Breast epithelium (tissue), 4 donors: ENCODE results near the gene IGFBP4. TPM values are rescaled to one million over a fixed set of nuclear protein-coding genes. Genes with fewer than 3 reads are reported as not detected.

Experiments
- DNase-seq, 2 donors: peaks; one replicate each; pipeline ENCODE4 v3.0.0-alpha.2; 2019; ENCODE audit warnings: low spot score in 2 of 2
- H3K27ac ChIP-seq, 2 donors: fragments of 200-600 bp; sonication (generic) in 1 of 2; one replicate each; pipeline ENCODE4 v1.5.1; 2016 to 2019; ENCODE audit warnings: mild to moderate bottlenecking in 1 of 2
- H3K27me3 ChIP-seq, 2 donors: fragments of 200-600 bp; sonication (generic) in 1 of 2; one replicate each; pipeline versions ENCODE4 v1.5.1 to v1.6.0; 2017 to 2019; ENCODE audit warnings: control low read depth in 1 of 2, mild to moderate bottlenecking in 1 of 2
- H3K36me3 ChIP-seq: fragments of 200-600 bp; one replicate; pipeline ENCODE4 v1.5.1; 2019
- H3K4me1 ChIP-seq, 2 donors: fragments of 200-600 bp; sonication (generic); one replicate each; pipeline ENCODE4 v1.5.1; 2016 to 2019; ENCODE audit warnings: control low read depth in 1 of 2
- H3K4me3 ChIP-seq, 3 donors: fragments of 200-600 bp; sonication (generic); 1 replicate in 2 of 3; 2 replicates in 1 of 3; pipeline ENCODE4 v1.5.1; 2016 to 2019; ENCODE audit warnings: mild to moderate bottlenecking in 3 of 3, moderate library complexity in 2 of 3
- H3K9me3 ChIP-seq, 2 donors: fragments of 200-600 bp; sonication (generic) in 1 of 2; one replicate each; pipeline ENCODE4 v1.5.1; 2016 to 2019; ENCODE audit warnings: control low read depth in 1 of 2
- POLR2A ChIP-seq: fragments of 450-650 bp; IDR thresholded peaks from one replicate; pipeline ENCODE4 v1.6.1; 2016; ENCODE audit warnings: antibody characterized with exemption, mild to moderate bottlenecking, moderate library complexity
- POLR2AphosphoS5 ChIP-seq, 3 donors: sonication (generic); formaldehyde crosslinking; IDR thresholded peaks; one replicate each; pipeline ENCODE4 v1.6.1; 2017; ENCODE audit warnings: antibody characterized with exemption in 3 of 3
- intact Hi-C: fragments of 100-400 bp; cut with DNase I; formaldehyde crosslinking; loops from one replicate; pipeline ENCODE4 v1.15.1; 2023; ENCODE audit warnings: low total_unique reads
- total RNA-seq, 3 donors: library from RNA; depleted of rRNA; stranded (reverse); fragments of >200 nt; gene quantifications; one replicate each; pipeline ENCODE4 v1.1.0, GENCODE V29; 2016
- TF ChIP-seq, protein P1 (sequence below), 3 donors: fragments of 450-650 bp; IDR thresholded peaks; one replicate each; pipeline ENCODE4 v1.5.1; 2016 to 2017; ENCODE audit warnings: antibody characterized with exemption in 3 of 3, mild to moderate bottlenecking in 3 of 3, moderate library complexity in 3 of 3

IGFBP4 gene
- total RNA-seq, 3 donors from 2014 or later, result 191 to 893 (median 278) TPM

DNA sequence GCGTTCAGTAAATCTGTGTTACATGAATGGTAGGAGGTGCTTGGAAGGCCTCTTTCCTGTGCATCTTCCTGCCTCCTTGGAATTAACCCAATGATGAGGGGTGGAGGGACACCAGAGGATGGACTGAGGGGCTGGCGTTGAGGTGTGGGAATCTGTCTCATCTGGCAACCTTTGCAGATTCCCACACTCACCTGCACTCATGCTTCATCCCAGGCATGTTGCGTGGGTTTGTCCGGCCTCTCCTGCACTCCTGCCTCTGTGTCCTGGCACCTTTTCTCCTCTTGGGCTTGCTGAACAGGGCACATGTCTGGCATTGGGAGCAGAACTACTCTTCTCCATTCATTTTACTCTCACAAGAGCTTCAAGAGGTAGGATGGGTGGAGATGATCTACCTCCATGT, 3.1 kb upstream of the IGFBP4 start:
- H3K27me3 ChIP-seq, result no peaks in the 10 kb centered on the region
- H3K4me3 ChIP-seq, result no peak overlapping the region
- H3K4me1 ChIP-seq, result no peaks in the 10 kb centered on the region
- H3K36me3 ChIP-seq, result no peaks in the 10 kb centered on the region
- H3K27ac ChIP-seq, result no peak overlapping the region
- H3K9me3 ChIP-seq, result no peaks in the 10 kb centered on the region
- DNase-seq, result no peak
- TF ChIP-seq, protein P1, sequence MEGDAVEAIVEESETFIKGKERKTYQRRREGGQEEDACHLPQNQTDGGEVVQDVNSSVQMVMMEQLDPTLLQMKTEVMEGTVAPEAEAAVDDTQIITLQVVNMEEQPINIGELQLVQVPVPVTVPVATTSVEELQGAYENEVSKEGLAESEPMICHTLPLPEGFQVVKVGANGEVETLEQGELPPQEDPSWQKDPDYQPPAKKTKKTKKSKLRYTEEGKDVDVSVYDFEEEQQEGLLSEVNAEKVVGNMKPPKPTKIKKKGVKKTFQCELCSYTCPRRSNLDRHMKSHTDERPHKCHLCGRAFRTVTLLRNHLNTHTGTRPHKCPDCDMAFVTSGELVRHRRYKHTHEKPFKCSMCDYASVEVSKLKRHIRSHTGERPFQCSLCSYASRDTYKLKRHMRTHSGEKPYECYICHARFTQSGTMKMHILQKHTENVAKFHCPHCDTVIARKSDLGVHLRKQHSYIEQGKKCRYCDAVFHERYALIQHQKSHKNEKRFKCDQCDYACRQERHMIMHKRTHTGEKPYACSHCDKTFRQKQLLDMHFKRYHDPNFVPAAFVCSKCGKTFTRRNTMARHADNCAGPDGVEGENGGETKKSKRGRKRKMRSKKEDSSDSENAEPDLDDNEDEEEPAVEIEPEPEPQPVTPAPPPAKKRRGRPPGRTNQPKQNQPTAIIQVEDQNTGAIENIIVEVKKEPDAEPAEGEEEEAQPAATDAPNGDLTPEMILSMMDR (IDR thresholded peaks at IDR 0.05), result no peak
- no peak for TF ChIP-seq POLR2AphosphoS5 (IDR thresholded peaks at IDR 0.05)
- no peak for TF ChIP-seq POLR2A
- intact Hi-C loops, result loop anchor here (5.0 kb wide), 1 partner anchor 102 kb away; no protein-coding TSS in a partner anchor

DNA sequence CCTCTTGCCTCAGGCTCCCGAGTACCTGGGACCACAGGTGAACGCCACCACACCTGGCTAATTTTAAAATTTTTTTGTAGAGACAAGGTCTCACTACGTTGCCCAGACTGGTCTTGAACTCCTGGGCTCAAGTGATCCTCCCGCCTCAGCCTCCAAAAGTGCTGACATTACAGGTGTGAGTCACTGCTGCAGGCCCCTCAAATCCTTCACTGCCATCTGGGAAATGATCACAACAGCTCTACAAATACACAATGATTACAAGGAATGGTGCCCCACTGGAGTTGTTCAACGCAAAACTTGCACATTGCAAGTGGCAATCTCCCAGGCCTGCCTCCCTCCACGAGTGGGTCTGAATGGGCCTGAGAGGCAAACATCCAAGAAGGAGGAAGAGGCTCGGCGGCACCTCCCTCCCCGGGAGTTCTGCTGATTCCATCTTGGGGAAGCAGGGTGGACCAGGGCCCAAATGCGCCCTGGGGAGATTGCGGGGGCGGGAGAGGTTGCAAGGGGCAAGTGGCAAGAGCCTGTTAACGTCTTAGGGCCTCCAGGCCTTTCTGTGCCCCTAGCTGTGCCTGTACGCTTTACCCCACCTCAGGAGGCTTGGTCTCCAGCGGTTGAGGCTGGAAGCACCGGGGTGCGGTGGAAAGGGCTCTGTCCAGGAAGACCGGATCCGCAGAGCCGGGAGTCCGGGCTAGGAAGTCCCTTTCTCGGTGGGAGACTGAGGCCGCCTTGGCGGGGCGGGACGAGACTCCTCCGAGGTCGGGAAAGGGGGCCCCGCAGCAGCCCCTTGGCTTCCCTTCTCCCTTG, 656 bp upstream of the IGFBP4 start:
- Histone ChIP-seq H3K4me3 (peak overlapping the region; percentile 75 to 98 (median 77)), H3K9me3 (no peaks in the 10 kb centered on the region), H3K36me3 (no peaks in the 10 kb centered on the region), H3K4me1 (peaks cover 3 to 6% of the 10 kb centered on the region in 2 donors), H3K27ac (peak overlapping the region; percentile 94 to 100), H3K27me3 (no peaks in the 10 kb centered on the region)
- intact Hi-C loops, result loop anchor here (5.0 kb wide), 1 partner anchor 100 kb away; no protein-coding TSS in a partner anchor
- peak; percentile 21 for TF ChIP-seq POLR2A
- peak in 2 of 3 donors; percentile 8 to 41 for TF ChIP-seq POLR2AphosphoS5 (IDR thresholded peaks at IDR 0.05)
- TF ChIP-seq, protein P1 (IDR thresholded peaks at IDR 0.05), result peak; percentile 37 to 43 (median 40)
- no peak for DNase-seq

GRCh38 chr17:40443988-40444899, 994 bp downstream of the IGFBP4 start:
- H3K9me3 ChIP-seq, result no peaks in the 10 kb centered on the region
- peak overlapping the region; percentile 94 to 100 for H3K27ac ChIP-seq
- peak overlapping the region; percentile 75 to 98 (median 77) for H3K4me3 ChIP-seq
- intact Hi-C loops, result loop anchor here (5.0 kb wide), 1 partner anchor 98 kb away; no protein-coding TSS in a partner anchor
- no peaks in the 10 kb centered on the region for H3K36me3 ChIP-seq
- peak in 1 of 3 donors; percentile 24 for TF ChIP-seq POLR2AphosphoS5 (IDR thresholded peaks at IDR 0.05)
- TF ChIP-seq, protein P1 (IDR thresholded peaks at IDR 0.05), result no peak
- no peak for DNase-seq
- H3K4me1 ChIP-seq, result peaks cover 16 to 18% of the 10 kb centered on the region in 2 donors
- no peaks in the 10 kb centered on the region for H3K27me3 ChIP-seq

DNA sequence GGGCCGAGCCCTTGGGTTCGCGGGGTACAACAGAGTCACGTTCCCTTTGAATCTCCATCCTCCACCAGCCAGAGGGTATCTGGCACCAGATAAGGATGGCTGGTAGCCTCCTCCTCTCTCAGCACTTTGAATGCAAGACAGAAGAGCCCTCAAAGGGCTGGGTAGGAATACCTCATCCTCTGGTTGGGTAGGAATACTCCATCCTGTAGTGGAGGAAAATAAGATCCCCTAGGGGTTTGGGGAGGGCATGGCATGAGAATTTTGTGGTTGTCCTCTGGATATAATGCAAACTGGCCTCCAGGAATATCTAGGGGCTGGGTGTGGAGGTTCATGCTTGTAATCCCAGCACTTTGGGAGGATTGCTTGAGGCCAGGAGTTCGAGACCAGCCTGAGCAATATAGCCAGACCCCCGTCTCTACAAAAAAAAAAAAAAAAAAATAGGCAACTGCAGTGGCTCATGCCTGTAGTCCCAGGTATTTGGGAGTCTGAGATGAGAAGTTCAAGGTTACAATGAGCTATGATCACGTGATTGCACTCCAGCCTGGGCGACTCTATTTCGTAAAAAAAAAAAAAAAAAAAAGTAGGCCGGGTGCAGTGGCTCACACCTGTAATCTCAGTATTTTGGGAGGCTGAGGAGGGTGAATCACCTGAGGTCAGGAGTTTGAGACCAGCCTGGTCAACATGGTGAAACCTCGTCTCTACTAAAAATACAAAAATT, 2.7 kb downstream of the IGFBP4 start:
- H3K4me3 ChIP-seq, result peak overlapping the region; percentile 75 to 98 (median 77)
- intact Hi-C loops, result no loop called here
- TF ChIP-seq, protein P1 (IDR thresholded peaks at IDR 0.05), result peak; percentile 24 to 46 (median 32)
- TF ChIP-seq POLR2AphosphoS5 (IDR thresholded peaks at IDR 0.05), result no peak
- H3K4me1 ChIP-seq, result peaks cover 16 to 22% of the 10 kb centered on the region in 2 donors
- H3K27me3 ChIP-seq, result no peaks in the 10 kb centered on the region
- DNase-seq, result no peak
- no peaks in the 10 kb centered on the region for H3K36me3 ChIP-seq
- no peaks in the 10 kb centered on the region for H3K9me3 ChIP-seq
- peak overlapping the region; percentile 94 to 100 for H3K27ac ChIP-seq
